22Rv1 (cell line): ENCODE measurements around the gene UCN2.

ENCODE experiments used
- H3K27ac ChIP-seq: fragments of 450-650 bp; 2 replicates; pipeline ENCODE4 v1.5.1; 2017
- ZFX ChIP-seq: fragments of 450-650 bp; IDR thresholded peaks from 2 replicates; pipeline ENCODE4 v1.6.1; 2017; ENCODE audit warnings: antibody characterized with exemption, borderline replicate concordance
- TF ChIP-seq, protein P1 (sequence below): fragments of 450-650 bp; IDR thresholded peaks from 2 replicates; pipeline ENCODE4 v1.5.1; 2017; ENCODE audit warnings: mild to moderate bottlenecking

UCN2 gene

GRCh38 chr3:48563382-48563918, at the start of gene UCN2:
Gene UCN2, minus strand, starts transcription at chr3:48563781. Its CDS starts 657 bp downstream, at chr3:48563124.
- no peak within 1 kb of the TSS for H3K27ac ChIP-seq
- TF ChIP-seq ZFX, result no peak
- TF ChIP-seq, protein P1, sequence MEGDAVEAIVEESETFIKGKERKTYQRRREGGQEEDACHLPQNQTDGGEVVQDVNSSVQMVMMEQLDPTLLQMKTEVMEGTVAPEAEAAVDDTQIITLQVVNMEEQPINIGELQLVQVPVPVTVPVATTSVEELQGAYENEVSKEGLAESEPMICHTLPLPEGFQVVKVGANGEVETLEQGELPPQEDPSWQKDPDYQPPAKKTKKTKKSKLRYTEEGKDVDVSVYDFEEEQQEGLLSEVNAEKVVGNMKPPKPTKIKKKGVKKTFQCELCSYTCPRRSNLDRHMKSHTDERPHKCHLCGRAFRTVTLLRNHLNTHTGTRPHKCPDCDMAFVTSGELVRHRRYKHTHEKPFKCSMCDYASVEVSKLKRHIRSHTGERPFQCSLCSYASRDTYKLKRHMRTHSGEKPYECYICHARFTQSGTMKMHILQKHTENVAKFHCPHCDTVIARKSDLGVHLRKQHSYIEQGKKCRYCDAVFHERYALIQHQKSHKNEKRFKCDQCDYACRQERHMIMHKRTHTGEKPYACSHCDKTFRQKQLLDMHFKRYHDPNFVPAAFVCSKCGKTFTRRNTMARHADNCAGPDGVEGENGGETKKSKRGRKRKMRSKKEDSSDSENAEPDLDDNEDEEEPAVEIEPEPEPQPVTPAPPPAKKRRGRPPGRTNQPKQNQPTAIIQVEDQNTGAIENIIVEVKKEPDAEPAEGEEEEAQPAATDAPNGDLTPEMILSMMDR, result no peak

DNA sequence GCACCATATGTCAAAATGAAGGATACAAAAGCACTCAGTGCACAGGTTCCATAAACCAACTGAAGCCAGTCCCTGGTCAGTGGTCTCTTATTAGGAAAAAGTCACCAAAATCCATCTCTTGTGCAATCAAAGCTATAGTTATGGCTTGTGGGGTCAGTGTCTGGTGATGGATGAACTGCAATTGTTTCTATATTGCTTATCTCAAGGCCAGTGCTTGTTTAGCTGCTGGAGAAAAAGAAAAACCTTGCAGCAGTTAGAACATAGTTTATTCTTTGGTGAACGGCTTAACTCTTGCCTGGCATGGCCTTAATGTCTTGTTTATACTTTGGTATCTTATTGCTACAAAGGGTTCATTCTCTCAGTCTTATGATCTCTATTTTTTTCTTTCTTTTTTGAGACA, 48.7 kb upstream of the UCN2 start:
- TF ChIP-seq, protein P1, result no peak
- TF ChIP-seq ZFX, result no peak
- no peak overlapping the region for H3K27ac ChIP-seq

DNA sequence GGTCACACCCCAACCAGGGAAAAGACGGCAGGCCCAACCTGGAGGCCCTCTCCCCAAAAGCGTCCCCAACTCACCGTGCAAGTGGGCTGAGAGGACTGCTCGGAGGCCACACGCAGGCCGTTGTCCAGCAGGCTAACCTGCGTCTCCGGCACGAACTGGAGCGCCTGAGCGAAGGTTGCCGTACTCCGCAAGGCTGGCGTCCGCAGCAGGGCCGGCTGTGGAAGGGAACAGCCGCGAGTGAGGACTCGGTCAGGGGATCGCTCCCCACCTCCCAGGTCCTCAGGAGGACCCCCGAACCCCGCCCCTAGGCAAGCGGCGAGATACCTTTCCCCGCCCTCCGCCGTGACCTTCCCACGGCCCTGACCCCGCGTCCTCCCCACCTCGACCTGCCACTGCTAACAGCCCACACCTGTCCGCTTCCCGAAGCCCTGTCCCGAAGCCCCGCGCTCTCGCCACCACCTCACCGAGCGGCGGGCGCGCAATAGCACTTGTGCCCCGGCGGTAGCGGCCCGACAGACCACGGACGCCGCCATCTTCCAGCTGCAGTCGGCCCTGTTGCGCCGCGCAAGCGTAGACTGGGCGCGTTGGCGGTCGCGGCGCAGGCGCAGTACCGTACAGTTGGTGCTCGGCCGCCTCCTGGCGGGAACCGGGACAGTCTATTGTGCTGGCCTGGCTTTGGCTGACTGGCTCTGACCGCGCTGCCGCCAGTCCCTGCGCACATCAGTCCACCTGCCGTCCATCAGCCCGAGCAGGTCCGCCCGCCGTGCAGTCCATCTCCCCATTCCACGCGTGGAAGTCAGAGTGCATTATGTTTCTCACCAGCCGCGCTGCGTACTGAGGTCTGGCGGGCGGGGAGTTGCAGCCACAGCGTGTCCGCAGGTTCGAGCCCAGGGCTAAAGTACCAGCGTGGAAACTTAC, 45.8 kb upstream of the UCN2 start, which contains the start of gene UQCRC1:
UQCRC1 (minus strand) TSS at position 559 of the 918 bp plus-strand sequence; CDS start at position 533, 26 bp downstream.
- H3K27ac ChIP-seq, result peak within 1 kb of the TSS; percentile 94
- TF ChIP-seq ZFX, result no peak
- TF ChIP-seq, protein P1, result peak; percentile 78

GRCh38 chr3:48607519-48607918, 43.9 kb upstream of the UCN2 start:
- H3K27ac ChIP-seq, result 0 out of 2 replicates have a peak overlapping the region, but pooled peaks have one; percentile 94
- no peak for TF ChIP-seq ZFX
- TF ChIP-seq, protein P1, result no peak

- no peak for TF ChIP-seq ZFX
- TF ChIP-seq, protein P1, result no peak
- H3K27ac ChIP-seq, result no peak overlapping the region
These were observed 38.0 kb upstream of the UCN2 start for GRCh38 chr3:48601622-48601994.

GRCh38 chr3:48600711-48601621, 37.4 kb upstream of the UCN2 start:
- no peak for TF ChIP-seq ZFX
- TF ChIP-seq, protein P1, result no peak
- no peak overlapping the region for H3K27ac ChIP-seq
